ENCODE results near the gene RBSN.

The RBSN gene

GRCh38 chr3:15099364-15100098, 583 bp upstream of the RBSN start:
- no peak for DNase-seq

- DNase-seq: no peak
Observed at GRCh38 chr3:15097891-15098290, 1.1 kb downstream of the RBSN start.

GRCh38 chr3:15096046-15096445, 2.9 kb downstream of the RBSN start:
- DNase-seq: no peak

DNA sequence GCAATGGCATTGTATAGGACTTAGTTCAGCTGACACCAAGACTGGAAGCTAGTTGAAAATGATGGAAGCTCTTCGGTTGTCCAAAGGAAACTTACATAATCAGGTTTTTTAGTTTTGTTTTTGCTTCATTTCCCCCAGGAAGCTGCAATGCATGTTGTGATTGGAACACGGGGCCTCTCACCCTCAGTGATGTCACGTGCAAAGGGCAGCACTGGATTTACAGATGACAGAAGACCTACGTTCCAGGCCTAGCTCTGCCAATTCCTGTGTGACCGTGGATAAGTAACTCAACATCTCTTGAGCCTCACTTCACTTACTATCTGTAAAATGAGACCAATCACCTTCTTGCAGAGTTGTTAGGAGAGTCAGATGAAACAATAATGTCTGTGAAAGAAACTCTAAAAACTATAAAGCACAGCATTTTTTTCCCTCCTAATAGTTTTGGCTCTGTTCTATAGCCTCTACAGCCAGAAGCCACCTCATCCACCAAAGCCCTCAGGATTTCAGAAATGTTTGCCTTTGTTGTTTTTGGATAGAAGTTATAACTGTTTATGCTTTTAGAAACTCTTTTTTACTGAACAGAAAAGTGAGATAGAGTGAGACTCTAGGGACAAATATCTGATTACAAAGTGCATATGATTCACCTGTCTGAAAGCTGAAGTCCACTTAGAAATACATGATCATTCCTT, 4.6 kb downstream of the RBSN start:
- DNase-seq: no peak

DNA sequence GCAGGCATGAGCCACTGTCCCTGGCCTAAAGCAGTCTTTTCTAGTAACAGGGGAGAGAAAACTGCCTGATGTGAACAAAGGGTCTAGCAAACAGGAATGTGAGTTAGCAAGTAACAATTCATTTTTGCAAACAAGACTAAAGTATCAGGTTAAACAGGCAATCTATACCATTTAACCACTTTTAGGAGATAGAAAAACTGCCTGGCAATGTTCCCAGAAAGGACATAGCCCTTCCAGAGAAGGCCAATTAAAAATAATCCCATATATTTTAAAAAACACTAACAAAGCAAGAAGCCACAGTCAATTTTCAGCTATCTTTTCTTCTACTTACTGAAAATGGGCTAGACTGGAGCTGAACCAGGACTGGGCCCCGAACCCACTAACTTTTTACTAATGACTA, 6.3 kb downstream of the RBSN start:
- no peak for DNase-seq

DNA sequence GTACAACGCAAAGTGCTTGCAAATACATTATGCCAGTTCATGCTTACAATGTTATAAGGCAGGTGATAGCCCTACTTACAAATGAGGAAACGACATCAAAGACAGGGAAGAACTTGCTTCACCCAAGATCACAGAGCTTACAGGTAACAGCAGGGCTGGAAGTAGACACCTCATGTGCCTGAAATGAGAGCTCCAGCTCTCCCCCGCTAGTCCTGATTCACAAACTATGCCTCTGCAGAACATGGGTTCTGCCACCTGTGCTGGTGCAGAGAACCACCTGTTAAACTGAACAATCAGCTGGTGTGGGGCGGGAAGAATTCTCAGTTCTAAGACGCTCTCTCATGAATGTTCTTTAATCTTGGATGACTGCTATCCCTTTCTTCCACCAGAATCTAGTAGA, 7.4 kb downstream of the RBSN start:
- DNase-seq: no peak

DNA sequence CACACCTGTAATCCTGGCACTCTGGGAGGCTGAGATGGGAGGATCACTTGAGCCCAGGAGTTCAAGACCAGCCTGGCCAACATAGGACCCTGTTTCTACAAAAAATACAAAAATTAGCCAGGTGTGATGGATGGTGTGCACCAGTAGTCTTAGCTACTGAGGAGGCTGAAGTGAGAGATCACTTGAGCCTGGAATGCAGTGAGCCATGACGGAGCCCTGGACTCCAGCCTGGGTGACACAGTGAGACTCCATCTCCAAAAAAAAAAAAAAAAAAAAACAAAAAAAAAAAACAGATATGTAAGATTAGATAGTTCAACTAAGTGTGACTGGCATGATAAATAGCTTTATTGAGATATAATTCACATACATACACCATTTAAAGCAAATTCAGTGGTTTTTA, 9.7 kb downstream of the RBSN start:
- no peak for DNase-seq

- no peak for DNase-seq
Observed at GRCh38 chr3:15086699-15087098, 12.2 kb downstream of the RBSN start.

DNA sequence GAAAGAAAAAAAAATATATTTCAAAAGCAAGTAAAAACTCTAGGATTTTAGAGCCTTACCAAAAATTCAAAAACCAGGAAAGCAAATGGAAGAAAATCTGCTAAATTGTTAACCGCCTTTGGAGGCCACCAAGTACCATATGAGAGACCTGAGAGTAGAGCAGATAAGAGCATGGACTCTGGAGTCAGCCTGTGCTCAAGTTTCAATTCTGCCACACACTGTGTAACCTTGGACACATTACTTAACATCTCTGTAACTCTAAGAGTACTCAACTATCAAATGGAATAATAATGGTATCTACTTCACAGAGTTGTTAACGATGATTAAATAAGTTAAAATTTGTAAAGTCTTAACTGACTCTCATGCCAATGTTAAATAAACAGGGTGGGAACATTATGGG, 12.7 kb downstream of the RBSN start:
- DNase-seq: no peak

DNA sequence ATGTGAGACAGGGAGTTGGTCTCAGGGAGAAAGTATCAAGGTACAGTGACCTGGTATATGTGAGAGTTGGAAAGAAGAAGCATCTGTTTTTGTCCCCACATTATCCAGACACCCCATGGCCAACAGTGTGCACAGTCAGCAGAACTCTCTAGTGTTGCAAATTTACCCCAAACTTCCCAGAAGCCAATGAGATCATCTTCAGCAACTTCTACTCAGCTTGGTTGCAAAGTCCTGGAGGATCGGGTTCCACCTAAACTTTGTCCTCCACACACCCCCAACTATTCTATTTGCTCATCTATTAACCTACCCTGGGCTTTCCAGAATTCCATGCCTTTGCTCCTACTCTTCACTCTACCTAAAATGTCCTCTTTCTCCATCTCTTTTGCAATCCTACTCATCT, 15.7 kb downstream of the RBSN start:
- no peak for DNase-seq

GRCh38 chr3:15081960-15082664, 16.8 kb downstream of the RBSN start:
- no peak for DNase-seq

DNA sequence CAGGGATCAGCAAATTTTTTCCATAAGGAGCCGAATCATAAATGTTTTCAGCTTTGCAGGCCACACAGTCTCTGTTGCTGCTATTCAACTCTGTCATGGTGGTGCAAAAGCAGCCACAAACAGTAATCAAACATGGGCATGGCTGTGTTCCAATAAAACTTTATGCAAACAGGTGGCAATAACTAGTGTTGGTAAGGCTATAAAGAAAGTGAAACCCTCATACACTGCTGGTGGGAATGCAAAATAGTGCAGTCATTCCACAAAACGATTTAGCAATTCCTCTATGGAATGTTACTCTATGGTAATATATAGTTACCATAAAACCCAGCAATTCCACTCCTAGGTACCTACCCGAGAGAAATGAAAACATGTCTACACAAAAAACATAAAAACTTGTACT, 19.9 kb downstream of the RBSN start:
- no peak for DNase-seq

- no peak for DNase-seq
Observed at GRCh38 chr3:15074500-15074899, 24.4 kb downstream of the RBSN start.

DNA sequence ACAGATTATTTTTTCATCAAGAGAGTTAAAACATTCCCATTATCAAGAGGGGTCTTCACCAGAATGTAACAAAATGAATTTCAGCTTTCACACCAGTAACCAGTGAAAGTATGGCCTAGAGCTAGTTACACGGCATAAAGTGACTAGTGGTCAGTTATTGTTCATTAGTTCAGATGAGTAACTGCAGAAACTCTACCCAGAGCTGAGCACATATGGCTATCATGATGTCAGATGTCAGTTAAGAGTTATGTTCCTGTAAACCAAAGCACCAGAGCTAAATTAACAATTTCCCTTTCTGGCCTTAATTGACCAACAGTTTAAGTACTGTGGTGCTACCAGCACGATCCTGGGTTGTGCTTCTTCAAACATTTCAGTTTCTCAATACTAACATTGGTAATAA, 27.2 kb downstream of the RBSN start:
- DNase-seq: no peak

- DNase-seq: no peak
Observed at GRCh38 chr3:15069441-15069840, 29.5 kb downstream of the RBSN start.

- DNase-seq: no peak
Observed at GRCh38 chr3:15066467-15066866, 32.5 kb downstream of the RBSN start.

GRCh38 chr3:15065550-15066007, 33.4 kb downstream of the RBSN start:
- DNase-seq: no peak

DNA sequence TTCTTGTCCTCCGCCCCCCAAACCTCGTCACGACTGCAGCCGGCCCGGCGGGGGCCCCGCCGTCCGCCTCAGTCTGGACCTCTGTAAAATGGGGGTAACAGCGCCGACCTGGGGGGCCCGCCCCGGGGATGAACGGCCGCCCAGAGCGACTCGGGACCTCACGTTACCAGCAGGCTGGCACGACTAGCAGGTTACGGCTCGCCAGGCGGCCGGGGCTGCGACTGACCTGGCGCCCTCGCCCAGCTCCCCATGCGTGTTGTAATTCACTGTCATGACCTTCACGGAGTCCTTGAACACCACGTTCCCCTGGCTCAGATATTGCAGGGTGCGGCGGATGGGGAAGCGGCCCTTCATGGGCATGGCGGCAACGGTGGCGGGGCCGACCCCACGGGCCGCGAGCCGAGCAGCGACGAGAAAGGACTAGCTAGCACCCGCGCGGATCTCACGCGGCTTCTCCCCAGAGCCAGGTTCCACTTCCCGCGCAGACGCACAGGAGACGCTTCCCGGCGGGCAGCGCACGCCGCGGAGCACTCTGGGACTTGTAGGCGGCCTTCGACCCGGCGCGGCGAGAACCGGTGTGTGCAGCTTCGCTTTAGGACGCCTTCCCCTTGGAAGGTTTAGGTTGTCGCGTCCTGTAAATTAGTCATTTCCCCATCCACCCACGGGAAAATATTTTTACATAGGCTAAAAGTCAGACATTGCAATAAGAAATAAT, 34.0 kb downstream of the RBSN start, which contains the start of gene MRPS25:
MRPS25 (minus strand) TSS at position 481 of the 715 bp plus-strand sequence; CDS start at position 360, 121 bp downstream.
- DNase-seq: peak; percentile 35

GRCh38 chr3:15064299-15064834, 34.6 kb downstream of the RBSN start:
- DNase-seq: no peak

DNA sequence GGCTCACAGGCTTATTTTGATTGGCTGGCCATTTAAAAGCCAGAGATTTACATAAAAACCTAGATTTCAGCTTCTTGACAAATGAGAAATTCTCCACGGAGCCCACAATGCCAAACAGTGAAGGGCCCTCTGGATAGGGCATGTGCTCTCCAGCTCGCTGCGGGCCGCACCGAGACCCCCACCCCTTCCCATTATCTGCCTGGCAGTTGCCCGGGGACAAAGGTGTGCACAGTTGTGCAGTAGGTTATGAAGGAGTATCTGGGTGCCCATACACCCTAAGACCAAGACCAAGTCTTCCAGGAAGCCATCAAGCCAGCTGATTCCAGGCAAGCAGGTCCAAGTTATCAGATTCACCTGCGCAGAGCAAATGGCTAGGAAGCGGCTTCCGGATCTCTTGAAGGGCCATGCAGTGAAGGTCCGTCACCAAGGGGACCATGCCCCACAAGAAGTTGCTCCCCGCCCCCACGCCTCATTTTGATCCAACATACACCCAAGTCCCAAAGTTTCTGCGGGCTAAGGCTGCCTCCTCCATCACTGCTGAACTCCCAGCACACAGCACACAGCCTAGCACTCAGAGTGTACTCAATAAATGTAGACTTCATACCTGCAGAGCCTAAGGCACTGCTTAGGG, 35.2 kb downstream of the RBSN start:
- no peak for DNase-seq

DNA sequence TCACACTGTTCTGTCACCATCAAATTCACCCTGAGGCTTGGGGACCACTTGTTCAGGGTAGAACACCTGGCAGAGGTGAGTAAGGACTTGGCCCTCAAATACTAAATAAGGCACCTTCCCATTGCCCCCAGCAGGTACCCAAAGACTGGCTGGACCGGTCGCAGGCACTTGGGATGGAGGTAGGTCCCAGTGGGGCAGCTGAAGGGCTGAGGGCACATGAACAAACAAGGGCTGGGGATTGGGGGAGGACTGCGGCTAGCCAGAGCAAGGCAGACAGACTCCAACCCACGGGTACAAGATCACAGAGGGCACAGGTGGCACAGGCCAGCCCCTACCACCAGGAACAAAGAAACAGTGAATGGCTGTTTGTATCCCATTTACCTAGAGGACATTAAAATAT, 35.7 kb downstream of the RBSN start:
- DNase-seq: no peak

DNA sequence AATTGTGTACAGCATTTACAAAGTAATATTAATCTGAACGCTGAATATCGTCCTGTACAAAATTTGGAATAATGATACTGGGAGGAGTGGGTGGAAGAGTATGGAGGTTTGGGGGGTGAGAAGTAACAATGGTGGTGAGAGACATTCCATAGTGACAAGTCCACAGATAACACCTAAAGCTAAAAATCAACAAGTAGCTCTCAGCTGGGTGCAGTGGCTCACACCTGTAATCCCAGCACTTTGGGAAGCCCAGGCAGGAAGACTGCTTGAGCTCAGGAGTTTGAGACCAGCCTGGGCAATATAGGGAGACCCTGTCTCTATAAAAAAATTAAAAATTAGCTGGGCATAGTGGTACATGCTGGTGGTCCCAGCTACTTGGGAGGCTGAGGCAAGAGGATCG, 38.9 kb downstream of the RBSN start:
- DNase-seq: no peak
